T-helper 2 cell treated with Interferon-gamma antibody and Interleukin-4, amounts not matched to agents 5 μg/mL and 100 μg/mL, for 36 hours (primary cell): ENCODE results near the gene TMEM184B.

ENCODE experiments used
- DNase-seq: peaks from one replicate; pipeline ENCODE4 v3.0.0; 2021; ENCODE audit warnings: low spot score
- H3K27ac Mint-ChIP-seq: one replicate; pipeline ENCODE4 v1.8.0; 2021; ENCODE audit warnings: mild to moderate bottlenecking, mixed read lengths
- H3K27me3 Mint-ChIP-seq: one replicate; pipeline ENCODE4 v1.8.0; 2021; ENCODE audit warnings: low read depth, mixed read lengths
- H3K36me3 Mint-ChIP-seq: one replicate; pipeline ENCODE4 v1.8.0; 2021; ENCODE audit warnings: low read depth, mixed read lengths
- H3K4me1 Mint-ChIP-seq: one replicate; pipeline ENCODE4 v1.8.0; 2021; ENCODE audit warnings: low read depth, mixed read lengths
- H3K4me3 Mint-ChIP-seq: one replicate; pipeline ENCODE4 v1.8.0; 2022; ENCODE audit warnings: mild to moderate bottlenecking, moderate library complexity, mixed read lengths
- H3K9me3 Mint-ChIP-seq: one replicate; pipeline ENCODE4 v1.8.0; 2021; ENCODE audit warnings: mixed read lengths

Gene TMEM184B

GRCh38 chr22:38257650-38258250, 15.1 kb downstream of the TMEM184B start:
- no peak overlapping the region for H3K4me3 Mint-ChIP-seq
- no peaks in the 10 kb centered on the region for H3K9me3 Mint-ChIP-seq
- no peak overlapping the region for H3K27ac Mint-ChIP-seq

GRCh38 chr22:38257181-38257580, 15.6 kb downstream of the TMEM184B start:
- Mint-ChIP-seq H3K4me1 (peaks cover 2% of the 10 kb centered on the region), H3K9me3 (no peaks in the 10 kb centered on the region), H3K27me3 (no peaks in the 10 kb centered on the region), H3K36me3 (no peaks in the 10 kb centered on the region), H3K27ac (no peak overlapping the region), H3K4me3 (no peak overlapping the region)
- DNase-seq: no peak

More at GRCh38 chr22:38257650-38258250, 15.1 kb downstream of the TMEM184B start:
- DNase-seq: no peak
- Mint-ChIP-seq H3K27me3 (no peaks in the 10 kb centered on the region), H3K36me3 (no peaks in the 10 kb centered on the region), H3K4me1 (peaks cover 2% of the 10 kb centered on the region)

- no peak overlapping the region for H3K4me3 Mint-ChIP-seq
- H3K36me3 Mint-ChIP-seq: no peaks in the 10 kb centered on the region
- H3K27ac Mint-ChIP-seq: no peak overlapping the region
- H3K4me1 Mint-ChIP-seq: peaks cover 2% of the 10 kb centered on the region
- H3K9me3 Mint-ChIP-seq: no peaks in the 10 kb centered on the region
- H3K27me3 Mint-ChIP-seq: no peaks in the 10 kb centered on the region
- DNase-seq: no peak
These were observed 17.1 kb downstream of the TMEM184B start for GRCh38 chr22:38255697-38256096.

- H3K4me1 Mint-ChIP-seq: no peaks in the 10 kb centered on the region
- DNase-seq: no peak
- H3K9me3 Mint-ChIP-seq: no peaks in the 10 kb centered on the region
- H3K27me3 Mint-ChIP-seq: no peaks in the 10 kb centered on the region
- peaks cover 3% of the 10 kb centered on the region for H3K36me3 Mint-ChIP-seq
- H3K27ac Mint-ChIP-seq: no peak overlapping the region
- no peak overlapping the region for H3K4me3 Mint-ChIP-seq
These were observed 21.5 kb downstream of the TMEM184B start for GRCh38 chr22:38251341-38251692.

- H3K27me3 Mint-ChIP-seq: no peaks in the 10 kb centered on the region
- peaks cover 3% of the 10 kb centered on the region for H3K36me3 Mint-ChIP-seq
- no peak overlapping the region for H3K4me3 Mint-ChIP-seq
- no peaks in the 10 kb centered on the region for H3K4me1 Mint-ChIP-seq
- no peak overlapping the region for H3K27ac Mint-ChIP-seq
- no peaks in the 10 kb centered on the region for H3K9me3 Mint-ChIP-seq
- DNase-seq: no peak
These were observed 22.0 kb downstream of the TMEM184B start for GRCh38 chr22:38250643-38251340.

- Mint-ChIP-seq H3K4me3 (no peak overlapping the region), H3K9me3 (no peaks in the 10 kb centered on the region), H3K27me3 (no peaks in the 10 kb centered on the region), H3K36me3 (peaks cover 3% of the 10 kb centered on the region), H3K27ac (no peak overlapping the region), H3K4me1 (no peaks in the 10 kb centered on the region)
- DNase-seq: no peak
These were observed 22.8 kb downstream of the TMEM184B start for GRCh38 chr22:38249803-38250642.

GRCh38 chr22:38249301-38249700, 23.5 kb downstream of the TMEM184B start:
- Mint-ChIP-seq H3K4me3 (no peak overlapping the region), H3K4me1 (no peaks in the 10 kb centered on the region), H3K9me3 (no peaks in the 10 kb centered on the region), H3K27ac (no peak overlapping the region), H3K27me3 (no peaks in the 10 kb centered on the region), H3K36me3 (peaks cover 3% of the 10 kb centered on the region)
- no peak for DNase-seq

GRCh38 chr22:38248280-38248679, 24.5 kb downstream of the TMEM184B start:
- H3K4me1 Mint-ChIP-seq: no peaks in the 10 kb centered on the region
- no peaks in the 10 kb centered on the region for H3K9me3 Mint-ChIP-seq
- H3K27me3 Mint-ChIP-seq: no peaks in the 10 kb centered on the region
- no peak overlapping the region for H3K27ac Mint-ChIP-seq
- no peak overlapping the region for H3K4me3 Mint-ChIP-seq
- H3K36me3 Mint-ChIP-seq: peaks cover 3% of the 10 kb centered on the region
- DNase-seq: no peak

GRCh38 chr22:38247713-38248112, 25.1 kb downstream of the TMEM184B start:
- Mint-ChIP-seq H3K36me3 (peaks cover 3% of the 10 kb centered on the region), H3K9me3 (no peaks in the 10 kb centered on the region), H3K4me1 (no peaks in the 10 kb centered on the region), H3K27me3 (no peaks in the 10 kb centered on the region), H3K4me3 (no peak overlapping the region), H3K27ac (no peak overlapping the region)
- DNase-seq: no peak

GRCh38 chr22:38246692-38247091, 26.1 kb downstream of the TMEM184B start:
- Mint-ChIP-seq H3K36me3 (peaks cover 3% of the 10 kb centered on the region), H3K9me3 (no peaks in the 10 kb centered on the region), H3K27ac (no peak overlapping the region), H3K27me3 (no peaks in the 10 kb centered on the region), H3K4me3 (no peak overlapping the region), H3K4me1 (no peaks in the 10 kb centered on the region)
- no peak for DNase-seq

- H3K27me3 Mint-ChIP-seq: no peaks in the 10 kb centered on the region
- no peak for DNase-seq
- no peaks in the 10 kb centered on the region for H3K9me3 Mint-ChIP-seq
- no peak overlapping the region for H3K4me3 Mint-ChIP-seq
- H3K4me1 Mint-ChIP-seq: no peaks in the 10 kb centered on the region
- no peak overlapping the region for H3K27ac Mint-ChIP-seq
- H3K36me3 Mint-ChIP-seq: peaks cover 3% of the 10 kb centered on the region
These were observed 26.7 kb downstream of the TMEM184B start for GRCh38 chr22:38246046-38246658.

GRCh38 chr22:38244106-38244505, 28.7 kb downstream of the TMEM184B start:
- H3K27ac Mint-ChIP-seq: no peak overlapping the region
- no peaks in the 10 kb centered on the region for H3K27me3 Mint-ChIP-seq
- H3K9me3 Mint-ChIP-seq: no peaks in the 10 kb centered on the region
- peaks cover 2% of the 10 kb centered on the region for H3K36me3 Mint-ChIP-seq
- DNase-seq: no peak
- no peak overlapping the region for H3K4me3 Mint-ChIP-seq
- no peaks in the 10 kb centered on the region for H3K4me1 Mint-ChIP-seq

GRCh38 chr22:38243007-38243765, 29.6 kb downstream of the TMEM184B start:
- Mint-ChIP-seq H3K9me3 (no peaks in the 10 kb centered on the region), H3K4me1 (no peaks in the 10 kb centered on the region), H3K27ac (no peak overlapping the region), H3K36me3 (no peaks in the 10 kb centered on the region), H3K4me3 (no peak overlapping the region), H3K27me3 (no peaks in the 10 kb centered on the region)
- no peak for DNase-seq
